K562 (cell line): ENCODE results near the gene GDAP1L1. TPM values are rescaled to one million over a fixed set of nuclear protein-coding genes. Genes with fewer than 3 reads are reported as not detected.

Source experiments
- ATAC-seq: fragments of 200-7000 bp; cut with Tn5 transposase; 3 replicates; pipeline ENCODE4 v1.9.1; 2020; ENCODE audit warnings: moderate library complexity
- BruUV-seq: library from RNA; stranded (reverse); fragments of 400-500 nt; replicated peaks from 2 replicates; lab custom pipeline; 2021; lab: Mats Ljungman, UMichigan
- CTCF ChIA-PET: fragments of 300-600 bp; formaldehyde crosslinking; extraction: SDS; loops from one replicate; lab custom pipeline; 2021; ENCODE audit warnings: low intra/inter-chr PET ratio; lab: Yijun Ruan, JAX
- POLR2A ChIA-PET: fragments of 300-600, 350-650 bp; sonication (Branson Sonifier 250); formaldehyde crosslinking; extraction: SDS; loops from one replicate; lab custom pipeline; 2021; ENCODE audit warnings: antibody characterized with exemption, inconsistent platforms; lab: Yijun Ruan, JAX
- DNase-seq, 4 experiments: peaks; one replicate each; pipeline versions ENCODE4 v3.0.0 to v3.0.0-alpha.2; 2011 to 2018; ENCODE audit warnings: low spot score in 3 of 4, mixed read lengths in 3 of 4; ENCODE audit errors: extremely low read depth in 1 of 4
- FAIRE-seq: peaks from 2 replicates; lab custom pipeline; 2011; peaks lifted over from hg19 to GRCh38; lab: Jason Lieb, UNC
- H2AFZ ChIP-seq: 2 replicates; pipeline ENCODE4 v1.6.0; 2011; ENCODE audit warnings: low read depth, low read length, control low read depth, inconsistent platforms
- H3K27ac ChIP-seq: fragments of 200-600 bp; 3 replicates; pipeline ENCODE4 v1.8.0; 2011; ENCODE audit warnings: low read depth, mild to moderate bottlenecking, control low read depth, inconsistent platforms, low read length, moderate library complexity, mixed read lengths; ENCODE audit errors: extremely low read depth
- H3K27me3 ChIP-seq, 2 experiments: fragments of 300-600 bp in 1 of 2; 2 replicates in 1 of 2; 3 replicates in 1 of 2; pipeline versions ENCODE4 v1.6.0 to v1.8.0; 2011; ENCODE audit warnings: inconsistent platforms in 2 of 2, low read length in 2 of 2, mild to moderate bottlenecking in 1 of 2, mixed read lengths in 1 of 2, moderate library complexity in 1 of 2; ENCODE audit not compliant: control insufficient read depth in 2 of 2, insufficient read depth in 2 of 2
- H3K36me3 ChIP-seq: fragments of 300-600 bp; 3 replicates; pipeline ENCODE4 v1.8.0; 2011; ENCODE audit warnings: mild to moderate bottlenecking, low read length, inconsistent platforms; ENCODE audit not compliant: control insufficient read depth, insufficient read depth
- H3K4me1 ChIP-seq, 2 experiments: fragments of 200-600 bp in 1 of 2; replicated peaks in 1 of 2; 2 replicates in 1 of 2; 3 replicates in 1 of 2; pipeline versions ENCODE4 v1.5.1 to v1.8.0; 2011; ENCODE audit warnings: inconsistent platforms in 2 of 2, low read length in 2 of 2, mild to moderate bottlenecking in 1 of 2, mixed read lengths in 1 of 2, moderate library complexity in 1 of 2; ENCODE audit not compliant: control insufficient read depth in 2 of 2, insufficient read depth in 2 of 2
- H3K4me2 ChIP-seq: 2 replicates; pipeline ENCODE4 v1.6.1; 2011; ENCODE audit warnings: low read length, control low read depth, inconsistent platforms, mixed read lengths; ENCODE audit not compliant: insufficient read depth
- H3K4me3 ChIP-seq: fragments of 200-600 bp; sonication (generic), shearing (Covaris generic); 2 replicates; pipeline ENCODE4 v1.5.1; 2016; ENCODE audit warnings: control low read depth, inconsistent platforms
- H3K79me2 ChIP-seq: fragments of 200-600 bp; 3 replicates; pipeline ENCODE4 v1.8.0; 2011; ENCODE audit warnings: low read length, inconsistent platforms; ENCODE audit not compliant: control insufficient read depth, insufficient read depth
- H3K9ac ChIP-seq, 2 experiments: 2 replicates each; pipeline versions ENCODE4 v1.6.0 to v1.6.1; 2011; ENCODE audit warnings: low read depth in 2 of 2, low read length in 2 of 2, control low read depth in 1 of 2, inconsistent platforms in 1 of 2, mild to moderate bottlenecking in 1 of 2, mixed read lengths in 1 of 2; ENCODE audit not compliant: insufficient read depth in 1 of 2
- H3K9me1 ChIP-seq: one replicate; pipeline ENCODE4 v1.6.0; 2011; ENCODE audit warnings: inconsistent platforms, mild to moderate bottlenecking, low read length, moderate library complexity; ENCODE audit not compliant: control insufficient read depth, insufficient read depth
- H3K9me3 ChIP-seq: replicated peaks from 2 replicates; pipeline ENCODE4 v1.5.1; 2011; ENCODE audit warnings: low read depth, low read length, inconsistent platforms; ENCODE audit not compliant: control insufficient read depth, insufficient read depth
- H4K20me1 ChIP-seq: replicated peaks from 2 replicates; pipeline ENCODE4 v1.6.1; 2011; ENCODE audit warnings: low read length, inconsistent platforms, mixed read lengths; ENCODE audit not compliant: control insufficient read depth, insufficient read depth
- ADNP ChIP-seq: fragments of 200-800 bp; sonication (Bioruptor generic); IDR thresholded peaks from 2 replicates; pipeline ENCODE4 v1.6.1; 2016; ENCODE audit warnings: missing genetic modification characterization, missing compliant biosample characterization
- DNMT1 ChIP-seq: fragments of 450-650 bp; IDR thresholded peaks from 2 replicates; pipeline ENCODE4 v1.6.1; 2016; ENCODE audit warnings: antibody characterized with exemption, mild to moderate bottlenecking
- FIP1L1 ChIP-seq: fragments of 200-400 bp; formaldehyde crosslinking; IDR thresholded peaks from 2 replicates; pipeline ENCODE4 v1.6.1; 2018; ENCODE audit warnings: mild to moderate bottlenecking, low read depth, low read length; ENCODE audit not compliant: poor library complexity, severe bottlenecking
- JUND ChIP-seq, 2 experiments: IDR thresholded peaks; 2 replicates in 1 of 2; 3 replicates in 1 of 2; pipeline ENCODE4 v1.6.1; 2011; ENCODE audit warnings: borderline replicate concordance in 2 of 2, low read depth in 2 of 2, low read length in 2 of 2, improper control_type of control experiment in 1 of 2, missing biosample characterization in 1 of 2, missing genetic modification characterization in 1 of 2, missing genetic modification reagents in 1 of 2
- MAZ ChIP-seq, 2 experiments: fragments of 450-650 bp in 1 of 2; sonication (generic) in 1 of 2; formaldehyde crosslinking; IDR thresholded peaks in 1 of 2; conservative IDR thresholded peaks in 1 of 2; 2 replicates each; pipeline versions ENCODE4 v1.4.0 to v1.5.0; 2020; ENCODE audit warnings: mild to moderate bottlenecking in 1 of 2, missing genetic modification reagents in 1 of 2
- PHF8 ChIP-seq: fragments of 200-600 bp; sonication (generic); IDR thresholded peaks from 2 replicates; pipeline ENCODE4 v1.6.1; 2012; ENCODE audit warnings: mixed run types, mild to moderate bottlenecking, inconsistent platforms, low read length, moderate library complexity, borderline replicate concordance
- RBM25 ChIP-seq: fragments of 200-400 bp; formaldehyde crosslinking; IDR thresholded peaks from 2 replicates; pipeline ENCODE4 v1.6.1; 2018; ENCODE audit warnings: low read length, low read depth, moderate library complexity; ENCODE audit not compliant: severe bottlenecking
- SMAD3 ChIP-seq: fragments of 450-650 bp; formaldehyde crosslinking; conservative IDR thresholded peaks from 2 replicates; pipeline ENCODE4 v1.4.0; 2020; ENCODE audit warnings: mild to moderate bottlenecking
- THRAP3 ChIP-seq: fragments of 450-650 bp; IDR thresholded peaks from 2 replicates; pipeline ENCODE4 v1.6.1; 2016; ENCODE audit warnings: mild to moderate bottlenecking, inconsistent platforms, borderline replicate concordance
- YY1 ChIP-seq, 3 experiments: IDR thresholded peaks; 2 replicates each; pipeline ENCODE4 v1.6.1; 2011; ENCODE audit warnings: low read length in 2 of 3, mild to moderate bottlenecking in 2 of 3, moderate library complexity in 2 of 3, borderline replicate concordance in 1 of 3, control low read depth in 1 of 3, low read depth in 1 of 3; ENCODE audit not compliant: insufficient read depth in 3 of 3, insufficient replicate concordance in 2 of 3, control insufficient read depth in 1 of 3, insufficient read length in 1 of 3; ENCODE audit errors: extremely low read depth in 1 of 3
- WGBS: fragments of 100-300 bp; shearing (Covaris generic); methylation state at CpG from one replicate; pipeline ENCODE4 v1.1.6; 2016; ENCODE audit warnings: low coverage, mixed read lengths; ENCODE audit not compliant: insufficient coverage; ENCODE audit errors: missing lambda C conversion rate; 5-methylcytosine and 5-hydroxymethylcytosine counted together
- in situ Hi-C: fragments of 300-500 bp; cut with MboI; formaldehyde crosslinking; loops from 4 replicates; pipeline ENCODE4 v1.15.0; 2018; ENCODE audit warnings: inconsistent platforms, mixed read lengths
- intact Hi-C: fragments of 100-400 bp; cut with micrococcal nuclease; formaldehyde crosslinking; loops from 2 replicates; pipeline ENCODE4 v1.14.2; 2022
- polyA plus RNA-seq, 8 experiments: library from polyadenylated mRNA; depleted of rRNA in 4 of 8; stranded (reverse) in 5 of 8; unstranded in 3 of 8; fragments of >200 nt; fragmentation: Nextera tagmentation in 2 of 8; fragmentation: Illumina TruSeq in 1 of 8; extraction: Ambion mirVana in 2 of 8; extraction: Trizol in 1 of 8; gene quantifications; 2 replicates each; pipeline versions ENCODE4 v1.2.1 to v1.2.3, GENCODE V29; 2011 to 2014; ENCODE audit warnings: inconsistent platforms in 1 of 8, missing spikeins in 1 of 8
- total RNA-seq, 7 experiments: library from RNA; depleted of rRNA in 6 of 7; stranded (reverse); fragments of >200 nt in 6 of 7; fragmentation: Illumina TruSeq in 2 of 7; extraction: Trizol in 2 of 7; gene quantifications; 2 replicates each; pipeline versions ENCODE4 v1.2.1 to v1.2.3, GENCODE V29; 2011 to 2021; ENCODE audit warnings: low replicate concordance in 1 of 7

Gene GDAP1L1
- total and polyA plus RNA-seq, 9 of the 15 experiments (the other 6 are each of a cell fraction or from before 2014, with no cell fraction given) = 0.06 to 0.40 (median 0.19) TPM; not detected in 5

DNA sequence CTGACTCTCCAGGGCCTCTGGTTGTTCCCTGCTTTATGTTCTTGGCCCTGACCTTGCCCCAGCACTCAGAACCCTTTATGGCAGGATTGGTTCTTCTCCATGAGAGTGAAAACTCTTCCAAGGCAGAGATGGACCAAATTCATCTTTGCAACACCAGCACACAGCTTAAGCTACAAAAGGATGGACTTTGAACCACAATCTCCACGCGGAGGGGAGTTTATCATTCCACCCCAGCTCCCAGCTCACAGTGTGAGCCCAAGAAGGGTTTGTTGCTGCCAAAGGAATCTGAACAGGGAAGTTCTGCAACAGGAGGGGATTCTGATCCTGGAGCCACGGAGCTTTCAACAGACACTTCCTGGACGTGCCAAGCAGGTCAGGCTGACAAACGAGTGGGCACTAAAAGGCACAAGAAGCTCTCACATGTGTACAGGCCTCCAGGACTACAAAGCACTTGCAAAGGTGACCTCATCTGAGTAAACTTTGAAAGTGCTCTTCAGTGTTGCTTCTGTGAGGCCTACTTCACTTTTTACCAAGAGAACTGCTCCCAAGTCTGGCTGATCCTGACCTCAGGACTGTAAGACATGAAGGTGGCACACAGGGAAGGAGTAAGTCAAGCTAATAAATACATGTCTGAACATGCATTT, 55.0 kb downstream of the GDAP1L1 start (continued):
- TF ChIP-seq RBM25 = no peak
- TF ChIP-seq ADNP (tag) = no peak
- no peak for TF ChIP-seq JUND (IDR thresholded peaks at IDR 0.05; ENCODE audit: borderline replicate concordance, low read depth, low read length)
- TF ChIP-seq JUND (tag; IDR thresholded peaks at IDR 0.05; ENCODE audit: borderline replicate concordance, low read depth, low read length) = no peak
- no peak for TF ChIP-seq PHF8
- TF ChIP-seq SMAD3 (CRISPR knock-in tag) = no peak
- TF ChIP-seq FIP1L1 = no peak
- TF ChIP-seq THRAP3 = no peak

DNA sequence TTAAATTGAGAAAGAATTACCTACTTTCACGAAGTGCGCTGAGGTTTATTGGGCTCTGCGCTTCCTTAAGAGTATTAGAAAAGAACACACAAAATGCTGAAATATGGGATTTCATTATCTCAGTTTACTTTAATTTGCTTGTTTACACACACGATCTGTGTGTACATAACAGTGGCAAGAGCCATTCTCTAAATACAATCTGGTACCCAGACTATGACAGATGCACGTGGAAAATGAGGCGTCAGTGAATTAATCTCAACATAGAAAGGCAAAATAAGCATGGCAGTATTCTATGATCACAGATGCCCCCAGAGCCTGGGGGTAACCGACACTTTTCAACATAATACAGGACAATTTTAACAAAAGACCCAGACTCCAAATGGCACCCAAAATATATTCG, 55.6 kb downstream of the GDAP1L1 start:
- no peak for ATAC-seq
- CTCF ChIA-PET = no interaction called here
- in situ Hi-C loops (no loop called here), intact Hi-C loops (no loop called here)
- Histone ChIP-seq H3K9ac (no peak overlapping the region), H3K4me3 (no peak overlapping the region), H3K36me3 (no peaks in the 10 kb centered on the region), H3K4me2 (no peak overlapping the region), H3K27me3 (0 out of 5 replicates have a peak, but pooled peaks cover 3 to 5% of the 10 kb centered on the region in 2 experiments), H3K79me2 (no peaks in the 10 kb centered on the region), H3K9me1 (no peaks in the 10 kb centered on the region), H4K20me1 (no peaks in the 10 kb centered on the region), H2AFZ (no peak overlapping the region), H3K4me1 (peaks cover 0 to 2% of the 10 kb centered on the region in 2 experiments; a peak in 2 of 5 replicates), H3K27ac (no peak overlapping the region), H3K9me3 (no peaks in the 10 kb centered on the region)
- 45% methylated on average over 8 of the region's 8 CpGs for WGBS
- POLR2A ChIA-PET = no interaction called here
- DNase-seq = no peak
- TF ChIP-seq DNMT1 (no peak), MAZ (CRISPR knock-in tag; conservative IDR thresholded peaks at IDR 0.05 in 1 of 2, IDR thresholded peaks at IDR 0.05 in 1 of 2) (no peak), YY1 (IDR thresholded peaks at IDR 0.05; ENCODE audit: borderline replicate concordance in 1 of 3, control insufficient read depth in 1 of 3, extremely low read depth in 1 of 3, insufficient read depth in 3 of 3, insufficient read length in 1 of 3, insufficient replicate concordance in 2 of 3, low read depth in 1 of 3, low read length in 2 of 3) (no peak)
- FAIRE-seq = no peak
- no TSS peak for BruUV-seq
